Amniotic stem cell (primary cell): Measurements from ENCODE around the gene ACAP3.
A peak's percentile ranks its signal among the peaks of the same experiment; 100 is the strongest.
"Not testable (repeated sequence)": the region's sequence is repeated elsewhere in the genome, so short reads cannot be mapped to it uniquely, and the experiment has no call there.

Experiments
- DNase-seq: peaks from one replicate; lab custom pipeline; 2025; lab: John Stamatoyannopoulos, UW

The ACAP3 gene

DNA sequence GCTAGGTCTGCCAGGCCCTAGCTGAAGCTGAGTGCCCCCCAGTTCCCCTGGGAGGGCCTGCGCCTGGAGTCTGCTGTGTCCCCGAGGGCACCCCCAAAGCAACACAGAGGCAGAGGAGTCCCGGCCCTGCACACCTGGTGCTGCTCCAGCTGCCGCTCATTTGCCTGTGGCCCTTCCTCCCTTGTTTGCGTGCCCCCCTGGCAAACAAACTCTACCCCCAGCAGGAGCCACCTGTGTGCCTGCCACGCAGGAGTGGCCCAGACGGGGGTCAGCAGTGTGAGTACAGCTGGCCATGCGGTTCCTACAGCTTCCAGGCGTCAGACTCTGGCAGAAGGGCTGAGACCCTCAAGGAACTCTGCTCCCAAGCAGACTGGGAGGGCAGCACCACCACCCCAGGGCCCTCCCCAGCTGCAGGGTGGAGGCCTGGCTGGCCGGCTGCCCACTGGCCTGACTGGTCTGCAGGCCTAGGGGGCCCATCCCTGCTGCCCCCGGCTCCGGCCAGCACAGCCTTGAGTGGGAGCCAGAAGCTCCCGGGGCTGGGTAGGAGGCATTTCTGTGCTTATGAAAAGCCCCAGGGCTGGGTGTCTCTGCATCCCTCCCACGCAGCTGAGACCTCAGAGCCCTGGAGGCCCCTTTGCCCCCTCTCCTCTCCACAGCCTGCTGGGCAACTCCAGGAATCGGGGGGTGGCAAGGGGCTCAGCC, 22.8 kb upstream of the ACAP3 start:
- DNase-seq, result no peak

- no peak for DNase-seq
These were observed 21.8 kb upstream of the ACAP3 start for GRCh38 chr1:1329304-1330210.

DNA sequence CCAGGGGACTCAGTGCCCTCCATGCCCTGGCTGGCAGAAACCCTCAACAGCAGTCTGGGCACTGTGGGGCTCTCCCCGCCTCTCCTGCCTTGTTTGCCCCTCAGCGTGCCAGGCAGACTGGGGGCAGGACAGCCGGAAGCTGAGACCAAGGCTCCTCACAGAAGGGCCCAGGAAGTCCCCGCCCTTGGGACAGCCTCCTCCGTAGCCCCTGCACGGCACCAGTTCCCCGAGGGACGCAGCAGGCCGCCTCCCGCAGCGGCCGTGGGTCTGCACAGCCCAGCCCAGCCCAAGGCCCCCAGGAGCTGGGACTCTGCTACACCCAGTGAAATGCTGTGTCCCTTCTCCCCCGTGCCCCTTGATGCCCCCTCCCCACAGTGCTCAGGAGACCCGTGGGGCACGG, 20.5 kb upstream of the ACAP3 start:
- no peak for DNase-seq

GRCh38 chr1:1327291-1327690, 19.6 kb upstream of the ACAP3 start:
- DNase-seq, result no peak

GRCh38 chr1:1326075-1326605, 18.4 kb upstream of the ACAP3 start:
- no peak for DNase-seq

DNA sequence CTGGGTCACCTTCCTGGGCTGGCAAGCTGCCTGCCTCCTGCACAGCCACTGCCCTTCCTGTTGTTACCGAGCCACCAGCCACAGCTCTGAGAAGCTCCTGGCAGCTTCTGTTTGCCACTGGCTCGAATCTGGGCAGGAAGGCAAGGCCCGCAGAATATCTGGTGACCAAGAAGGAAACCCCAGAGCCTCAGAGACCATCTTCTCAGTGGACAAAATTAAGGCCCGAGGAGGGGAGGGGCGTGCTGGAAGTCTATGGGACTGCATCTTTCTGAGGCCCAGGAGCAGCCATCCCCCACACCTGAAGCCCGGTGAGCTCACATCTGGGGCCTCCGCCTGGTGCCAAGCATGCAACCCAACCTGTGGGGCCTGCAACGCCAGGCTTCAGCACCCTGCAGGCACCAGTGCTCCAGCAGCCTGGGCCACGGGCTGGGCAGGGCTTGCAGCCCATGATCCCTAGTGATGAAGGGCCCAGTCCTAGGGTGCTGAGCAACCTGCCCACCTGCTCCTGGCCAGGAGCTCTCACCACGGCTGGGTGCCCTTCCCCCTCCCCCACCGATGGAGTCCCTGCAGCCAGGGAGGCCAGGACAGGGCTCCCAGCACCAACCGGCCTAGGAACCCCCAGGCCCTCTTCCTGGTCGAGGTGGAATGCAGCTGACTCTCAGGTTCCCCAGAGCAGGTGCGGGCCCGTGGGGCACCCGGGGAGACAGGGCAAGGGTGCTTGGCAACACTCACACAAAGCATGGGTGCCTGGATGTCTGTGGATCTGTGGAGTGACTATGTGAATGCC, 17.8 kb upstream of the ACAP3 start:
- DNase-seq, result no peak

DNA sequence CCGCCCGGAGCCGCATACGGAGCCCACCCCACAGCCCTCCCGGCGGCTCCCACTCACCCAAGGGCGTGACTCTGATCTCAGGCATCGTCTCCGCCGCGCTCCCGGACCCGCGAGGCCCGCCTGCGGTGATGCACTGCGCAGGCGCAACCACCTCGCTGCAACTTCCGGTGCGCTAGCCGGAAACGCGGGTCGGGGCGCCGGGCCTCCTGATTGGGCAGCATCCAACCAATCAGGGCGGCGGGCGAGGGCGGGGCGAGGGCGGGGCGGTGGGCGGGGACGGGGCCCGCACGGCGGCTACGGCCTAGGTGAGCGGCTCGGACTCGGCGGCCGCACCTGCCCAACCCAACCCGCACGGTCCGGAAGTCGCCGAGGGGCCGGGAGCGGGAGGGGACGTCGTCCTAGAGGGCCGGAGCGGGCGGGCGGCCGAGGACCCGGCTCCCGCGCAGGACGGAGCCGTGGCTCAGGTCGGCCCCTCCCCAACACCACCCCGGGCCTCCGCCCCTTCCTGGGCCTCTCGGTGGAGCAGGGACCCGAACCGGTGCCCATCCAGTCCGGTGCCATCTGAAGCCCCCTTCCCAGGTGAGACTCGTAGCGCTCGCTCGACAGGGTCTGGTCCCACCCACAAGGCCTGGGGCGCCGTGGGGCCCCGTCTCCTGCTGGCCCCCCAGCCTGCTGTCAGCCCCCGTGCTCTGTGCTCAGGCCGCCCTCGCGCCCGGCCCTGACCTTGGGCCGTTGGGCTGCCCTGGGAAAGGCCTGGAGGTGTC, 17.0 kb upstream of the ACAP3 start, which contains the start of the genes CPTP and INTS11:
Gene CPTP, plus strand, starts transcription at position 279 of the 764 bp plus-strand sequence. CDS start 2,109 bp downstream, outside the sequence.
Gene INTS11, minus strand, starts transcription at position 137 of the 764 bp plus-strand sequence. Its CDS starts 52 bp downstream, at position 85.
- DNase-seq, result peak; percentile 88

GRCh38 chr1:1324084-1324523, 16.4 kb upstream of the ACAP3 start:
- no peak for DNase-seq

- no peak for DNase-seq
These were observed 15.2 kb upstream of the ACAP3 start for GRCh38 chr1:1322952-1323351.

- no peak for DNase-seq
These were observed 14.7 kb upstream of the ACAP3 start for GRCh38 chr1:1322418-1322817.

DNA sequence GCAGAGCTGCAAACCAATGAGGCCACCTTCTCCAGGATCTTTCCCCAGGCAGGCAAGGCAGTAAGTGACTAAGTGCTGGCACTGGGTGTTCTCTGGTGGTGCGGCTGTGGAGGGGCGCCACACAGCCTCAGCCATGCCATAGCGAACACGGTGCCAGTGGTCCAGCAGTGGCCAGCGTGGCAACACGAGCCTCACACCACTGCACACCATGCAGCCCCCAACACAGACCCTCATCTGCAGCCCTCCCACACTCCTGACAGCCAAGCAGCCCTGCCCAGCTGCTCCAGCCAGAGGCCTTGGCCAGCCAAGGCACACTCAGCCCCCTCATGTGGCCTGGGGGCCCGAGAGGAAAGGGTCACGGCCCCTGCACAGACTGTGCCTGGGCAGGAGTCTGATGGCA, 13.7 kb upstream of the ACAP3 start:
- no peak for DNase-seq

GRCh38 chr1:1320666-1321448, 13.1 kb upstream of the ACAP3 start:
- no peak for DNase-seq

DNA sequence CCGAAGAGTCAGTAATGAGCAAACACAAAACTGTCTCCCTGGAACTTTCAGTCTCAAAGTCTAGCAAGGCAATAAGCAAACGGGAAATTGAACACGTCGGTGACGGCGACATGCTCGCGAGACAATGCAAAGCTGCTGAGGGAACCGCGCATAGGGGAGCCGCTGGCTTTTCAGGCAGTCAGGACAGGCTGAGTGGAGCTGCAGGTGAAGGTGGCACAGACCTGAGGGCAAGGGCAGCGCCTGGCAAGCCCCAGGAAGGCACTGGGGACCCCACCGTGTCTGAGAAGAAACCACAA, 11.9 kb upstream of the ACAP3 start:
- DNase-seq, result no peak

GRCh38 chr1:1318777-1319645, 11.3 kb upstream of the ACAP3 start:
- DNase-seq, result no peak

DNA sequence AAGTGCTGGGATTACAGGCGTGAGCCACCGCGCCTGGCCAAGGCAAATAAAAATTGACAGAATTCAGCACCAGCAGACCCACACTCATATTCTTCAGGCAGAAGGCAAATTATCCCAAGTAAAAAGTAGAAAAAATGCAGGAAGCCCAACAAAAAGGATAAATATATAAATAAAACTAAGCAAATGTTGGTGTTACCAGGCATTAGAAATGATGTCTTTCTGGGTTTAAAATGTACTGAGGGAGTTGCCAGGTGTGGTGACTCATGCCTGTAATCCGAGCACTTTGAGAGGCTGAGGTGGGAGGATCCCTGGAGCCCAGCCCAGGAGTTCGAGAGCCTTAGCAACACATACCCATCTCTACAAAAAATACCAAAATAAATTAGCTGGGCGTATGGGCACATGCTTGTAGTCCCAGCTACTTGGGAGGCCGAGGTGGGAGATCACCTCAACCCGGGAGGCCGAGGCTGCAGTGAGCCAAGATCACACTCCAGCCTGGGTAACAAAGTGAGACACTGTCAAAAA, 10.5 kb upstream of the ACAP3 start:
- DNase-seq, result peak; percentile 74

- DNase-seq, result no peak
These were observed 9.7 kb upstream of the ACAP3 start for GRCh38 chr1:1317420-1317819.

- not testable (repeated sequence) for DNase-seq
These were observed 8.5 kb upstream of the ACAP3 start for GRCh38 chr1:1316199-1316598.

- DNase-seq, result no peak
These were observed 7.8 kb upstream of the ACAP3 start for GRCh38 chr1:1315435-1315954.
